ENCODE data around the gene EIPR1. TPM values are rescaled to one million over a fixed set of nuclear protein-coding genes. Genes with fewer than 3 reads are reported as not detected.

Gene EIPR1
- polyA plus RNA-seq, 2 of the 4 experiments (the other 2 are of a cell fraction): 55.0 to 65.0 TPM

DNA sequence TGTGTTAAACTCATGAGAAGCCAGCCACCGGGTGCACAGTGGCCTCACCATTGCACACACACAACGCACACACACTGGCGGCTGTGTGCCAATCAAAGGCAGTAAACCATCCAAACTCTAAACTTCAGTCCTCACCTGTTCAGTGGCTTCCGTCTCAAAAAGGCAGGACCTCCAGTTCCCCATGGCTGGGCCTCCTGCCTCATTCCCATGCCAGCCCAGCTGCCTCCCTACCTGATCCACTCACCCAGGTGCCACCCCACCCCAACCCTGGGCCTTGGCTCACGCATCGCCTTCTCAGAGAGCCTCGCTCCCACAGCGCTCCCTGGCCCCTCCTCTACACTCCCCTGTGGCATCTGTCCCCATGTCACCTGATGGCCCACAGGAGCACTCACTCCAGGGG lies 190.9 kb downstream of the EIPR1 start:
- Histone ChIP-seq H3K9me3 (no peaks in the 10 kb centered on the region), H3K4me3 (no peak overlapping the region), H3K27ac (no peak overlapping the region), H3K4me1 (no peaks in the 10 kb centered on the region), H3K4me2 (no peak overlapping the region)
- WGBS (ENCODE audit: missing lambda C conversion rate): 95% methylated on average over 8 of the region's 8 CpGs
- TF ChIP-seq NR3C1 (IDR thresholded peaks at IDR 0.05): no peak
- TF ChIP-seq, protein P1, sequence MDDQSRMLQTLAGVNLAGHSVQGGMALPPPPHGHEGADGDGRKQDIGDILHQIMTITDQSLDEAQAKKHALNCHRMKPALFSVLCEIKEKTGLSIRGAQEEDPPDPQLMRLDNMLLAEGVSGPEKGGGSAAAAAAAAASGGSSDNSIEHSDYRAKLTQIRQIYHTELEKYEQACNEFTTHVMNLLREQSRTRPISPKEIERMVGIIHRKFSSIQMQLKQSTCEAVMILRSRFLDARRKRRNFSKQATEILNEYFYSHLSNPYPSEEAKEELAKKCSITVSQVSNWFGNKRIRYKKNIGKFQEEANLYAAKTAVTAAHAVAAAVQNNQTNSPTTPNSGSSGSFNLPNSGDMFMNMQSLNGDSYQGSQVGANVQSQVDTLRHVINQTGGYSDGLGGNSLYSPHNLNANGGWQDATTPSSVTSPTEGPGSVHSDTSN (IDR thresholded peaks at IDR 0.05): 0 out of 2 replicates have a peak, but pooled peaks have one; percentile 30
- no peak for TF ChIP-seq POLR2A (IDR thresholded peaks at IDR 0.05; ENCODE audit: low read length)
- POLR2A ChIA-PET: no interaction called here
- CTCF ChIA-PET: no interaction called here
- no peak for ATAC-seq
- DNase-seq (ENCODE audit: low read depth in 1 of 2, low spot score in 1 of 2): no peak
- no peak for FAIRE-seq

DNA sequence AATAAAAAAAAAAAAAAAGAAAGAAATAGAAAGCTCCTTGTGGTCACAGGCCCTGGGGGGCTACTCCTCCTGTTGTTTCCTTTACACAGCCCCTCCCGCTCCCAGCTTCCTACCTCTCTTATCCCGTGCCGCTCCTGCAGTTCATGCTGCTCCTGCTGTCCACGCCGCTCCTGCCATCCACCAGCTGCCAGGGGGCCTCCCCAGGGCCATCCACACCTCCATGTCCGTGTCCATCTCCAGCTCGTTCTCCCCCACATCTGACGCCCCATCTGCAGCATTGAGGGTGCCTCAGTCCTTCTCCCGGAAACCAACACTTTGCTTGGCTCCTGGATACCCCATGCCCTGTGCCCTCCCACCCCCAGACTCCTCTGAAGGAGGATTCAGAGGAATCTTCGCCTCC lies 191.7 kb downstream of the EIPR1 start:
- no peaks in the 10 kb centered on the region for H3K4me1 ChIP-seq
- ATAC-seq (no peak), DNase-seq (ENCODE audit: low read depth in 1 of 2, low spot score in 1 of 2) (no peak), FAIRE-seq (no peak)
- no peak overlapping the region for H3K27ac ChIP-seq
- ChIA-PET CTCF (no interaction called here), POLR2A (no interaction called here)
- no peak overlapping the region for H3K4me2 ChIP-seq
- WGBS (ENCODE audit: missing lambda C conversion rate): 94% methylated on average over 10 of the region's 10 CpGs
- H3K4me3 ChIP-seq: no peak overlapping the region
- TF ChIP-seq, protein P2, sequence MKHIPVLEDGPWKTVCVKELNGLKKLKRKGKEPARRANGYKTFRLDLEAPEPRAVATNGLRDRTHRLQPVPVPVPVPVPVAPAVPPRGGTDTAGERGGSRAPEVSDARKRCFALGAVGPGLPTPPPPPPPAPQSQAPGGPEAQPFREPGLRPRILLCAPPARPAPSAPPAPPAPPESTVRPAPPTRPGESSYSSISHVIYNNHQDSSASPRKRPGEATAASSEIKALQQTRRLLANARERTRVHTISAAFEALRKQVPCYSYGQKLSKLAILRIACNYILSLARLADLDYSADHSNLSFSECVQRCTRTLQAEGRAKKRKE (CRISPR knock-in tag; IDR thresholded peaks at IDR 0.05; ENCODE audit: low read depth): no peak
- no peak for TF ChIP-seq ESRRA (IDR thresholded peaks at IDR 0.05; ENCODE audit: borderline replicate concordance, low read length)
- no peak for TF ChIP-seq NR3C1 (IDR thresholded peaks at IDR 0.05)
- TF ChIP-seq FOSB (CRISPR knock-in tag; IDR thresholded peaks at IDR 0.05): no peak
- TF ChIP-seq HEYL (CRISPR knock-in tag; IDR thresholded peaks at IDR 0.05): no peak
- no peak for TF ChIP-seq MAFK (IDR thresholded peaks at IDR 0.05; ENCODE audit: partially characterized antibody)
- TF ChIP-seq MAZ (IDR thresholded peaks at IDR 0.05; ENCODE audit: borderline replicate concordance, low read depth, low read length): no peak
- TF ChIP-seq, protein P3, sequence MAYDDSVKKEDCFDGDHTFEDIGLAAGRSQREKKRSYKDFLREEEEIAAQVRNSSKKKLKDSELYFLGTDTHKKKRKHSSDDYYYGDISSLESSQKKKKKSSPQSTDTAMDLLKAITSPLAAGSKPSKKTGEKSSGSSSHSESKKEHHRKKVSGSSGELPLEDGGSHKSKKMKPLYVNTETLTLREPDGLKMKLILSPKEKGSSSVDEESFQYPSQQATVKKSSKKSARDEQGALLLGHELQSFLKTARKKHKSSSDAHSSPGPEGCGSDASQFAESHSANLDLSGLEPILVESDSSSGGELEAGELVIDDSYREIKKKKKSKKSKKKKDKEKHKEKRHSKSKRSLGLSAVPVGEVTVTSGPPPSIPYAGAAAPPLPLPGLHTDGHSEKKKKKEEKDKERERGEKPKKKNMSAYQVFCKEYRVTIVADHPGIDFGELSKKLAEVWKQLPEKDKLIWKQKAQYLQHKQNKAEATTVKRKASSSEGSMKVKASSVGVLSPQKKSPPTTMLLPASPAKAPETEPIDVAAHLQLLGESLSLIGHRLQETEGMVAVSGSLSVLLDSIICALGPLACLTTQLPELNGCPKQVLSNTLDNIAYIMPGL (CRISPR knock-in tag; IDR thresholded peaks at IDR 0.05; ENCODE audit: borderline replicate concordance): no peak
- TF ChIP-seq ZFP36 (IDR thresholded peaks at IDR 0.05; ENCODE audit: borderline replicate concordance, partially characterized antibody): no peak
- TF ChIP-seq, protein P4, sequence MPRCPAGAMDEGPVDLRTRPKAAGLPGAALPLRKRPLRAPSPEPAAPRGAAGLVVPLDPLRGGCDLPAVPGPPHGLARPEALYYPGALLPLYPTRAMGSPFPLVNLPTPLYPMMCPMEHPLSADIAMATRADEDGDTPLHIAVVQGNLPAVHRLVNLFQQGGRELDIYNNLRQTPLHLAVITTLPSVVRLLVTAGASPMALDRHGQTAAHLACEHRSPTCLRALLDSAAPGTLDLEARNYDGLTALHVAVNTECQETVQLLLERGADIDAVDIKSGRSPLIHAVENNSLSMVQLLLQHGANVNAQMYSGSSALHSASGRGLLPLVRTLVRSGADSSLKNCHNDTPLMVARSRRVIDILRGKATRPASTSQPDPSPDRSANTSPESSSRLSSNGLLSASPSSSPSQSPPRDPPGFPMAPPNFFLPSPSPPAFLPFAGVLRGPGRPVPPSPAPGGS (IDR thresholded peaks at IDR 0.05): no peak
- TF ChIP-seq EHF (CRISPR knock-in tag; IDR thresholded peaks at IDR 0.05): no peak
- no peak for TF ChIP-seq HDAC2 (IDR thresholded peaks at IDR 0.05)
- no peak for TF ChIP-seq MYC (IDR thresholded peaks at IDR 0.05; ENCODE audit: borderline replicate concordance, low read length)
- no peak for TF ChIP-seq RFX5 (IDR thresholded peaks at IDR 0.05)
- TF ChIP-seq JUN (IDR thresholded peaks at IDR 0.05): no peak
- TF ChIP-seq, protein P5, sequence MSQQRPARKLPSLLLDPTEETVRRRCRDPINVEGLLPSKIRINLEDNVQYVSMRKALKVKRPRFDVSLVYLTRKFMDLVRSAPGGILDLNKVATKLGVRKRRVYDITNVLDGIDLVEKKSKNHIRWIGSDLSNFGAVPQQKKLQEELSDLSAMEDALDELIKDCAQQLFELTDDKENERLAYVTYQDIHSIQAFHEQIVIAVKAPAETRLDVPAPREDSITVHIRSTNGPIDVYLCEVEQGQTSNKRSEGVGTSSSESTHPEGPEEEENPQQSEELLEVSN (IDR thresholded peaks at IDR 0.05; ENCODE audit: borderline replicate concordance, low read depth): no peak
- no peak for TF ChIP-seq POLR2A (IDR thresholded peaks at IDR 0.05; ENCODE audit: low read length)
- no peak for TF ChIP-seq TFCP2L1 (CRISPR knock-in tag; IDR thresholded peaks at IDR 0.05)
- TF ChIP-seq CBX8 (IDR thresholded peaks at IDR 0.05): no peak
- TF ChIP-seq POLR2AphosphoS2 (conservative IDR thresholded peaks at IDR 0.05; ENCODE audit: low read length): no peak
- H3K9me3 ChIP-seq: no peaks in the 10 kb centered on the region
